ENCODE results near the gene C17orf113.
"Not testable (repeated sequence)": the region's sequence is repeated elsewhere in the genome, so short reads cannot be mapped to it uniquely, and the experiment has no call there.

C17orf113 gene

GRCh38 chr17:42016411-42016831 is 34.0 kb downstream of the C17orf113 start:
- DNase-seq, result no peak

- DNase-seq, result not testable (repeated sequence)
These were observed 36.7 kb downstream of the C17orf113 start for GRCh38 chr17:42013740-42014139.

GRCh38 chr17:42012363-42012762 is 38.0 kb downstream of the C17orf113 start:
- not testable (repeated sequence) for DNase-seq

- DNase-seq, result no peak
These were observed 39.4 kb downstream of the C17orf113 start for GRCh38 chr17:42010898-42011516.

- not testable (repeated sequence) for DNase-seq
These were observed 40.1 kb downstream of the C17orf113 start for GRCh38 chr17:42010266-42010680.

- DNase-seq, result no peak
These were observed 41.2 kb downstream of the C17orf113 start for GRCh38 chr17:42009170-42009569.

- DNase-seq, result no peak
These were observed 45.2 kb downstream of the C17orf113 start for GRCh38 chr17:42005166-42005565.

GRCh38 chr17:42002792-42003301 is 47.6 kb downstream of the C17orf113 start:
- DNase-seq, result no peak

- no peak for DNase-seq
These were observed 48.1 kb downstream of the C17orf113 start for GRCh38 chr17:42002175-42002791.

GRCh38 chr17:42001729-42002128 is 48.7 kb downstream of the C17orf113 start:
- DNase-seq, result no peak

GRCh38 chr17:42000413-42001133 is 49.8 kb downstream of the C17orf113 start:
- DNase-seq, result no peak

- no peak for DNase-seq
These were observed 51.9 kb downstream of the C17orf113 start for GRCh38 chr17:41998497-41998896.

GRCh38 chr17:41996855-41997164 is 53.6 kb downstream of the C17orf113 start:
- no peak for DNase-seq

- DNase-seq, result no peak
These were observed 57.8 kb downstream of the C17orf113 start for GRCh38 chr17:41992576-41992975.

- DNase-seq, result no peak
These were observed 60.5 kb downstream of the C17orf113 start for GRCh38 chr17:41989702-41990419.

GRCh38 chr17:41988418-41988817 is 62.0 kb downstream of the C17orf113 start:
- DNase-seq, result no peak
